HepG2 (cell line): ENCODE results near the gene NFILZ. TPM values are rescaled to one million over a fixed set of nuclear protein-coding genes. Genes with fewer than 3 reads are reported as not detected.

Source experiments
- ATAC-seq: fragments of 200-7000 bp; cut with Tn5 transposase; 3 replicates; pipeline ENCODE4 v1.9.1; 2020; ENCODE audit warnings: mild to moderate bottlenecking, moderate library complexity
- BruUV-seq: library from RNA; stranded (reverse); fragments of 400-500 nt; replicated peaks from 2 replicates; lab custom pipeline; 2021; lab: Mats Ljungman, UMichigan
- CTCF ChIA-PET: fragments of 300-600 bp; formaldehyde crosslinking; extraction: SDS; loops from one replicate; lab custom pipeline; 2021; ENCODE audit warnings: low total read pairs, inconsistent platforms, low intra/inter-chr PET ratio; lab: Yijun Ruan, JAX
- POLR2A ChIA-PET: fragments of 350-600 bp; sonication (Branson Sonifier 250); formaldehyde crosslinking; loops from one replicate; lab custom pipeline; 2020; ENCODE audit warnings: antibody characterized with exemption, inconsistent platforms; lab: Yijun Ruan, JAX
- DNase-seq: peaks from one replicate; pipeline ENCODE4 v3.0.0-alpha.2; 2015; ENCODE audit warnings: low spot score
- FAIRE-seq: peaks from 3 replicates; lab custom pipeline; 2011; peaks lifted over from hg19 to GRCh38; lab: Jason Lieb, UNC
- H2AFZ ChIP-seq: one replicate; pipeline ENCODE4 v1.6.1; 2011; ENCODE audit warnings: low read length, inconsistent platforms
- H3K27ac ChIP-seq: fragments of 300-600 bp; 3 replicates; pipeline ENCODE4 v1.8.0; 2011; ENCODE audit warnings: mixed run types, mild to moderate bottlenecking, mixed read lengths, low read length, inconsistent platforms; ENCODE audit not compliant: insufficient read depth; ENCODE audit errors: extremely low read length
- H3K27me3 ChIP-seq, 2 experiments: fragments of 200-600 bp in 1 of 2; 2 replicates in 1 of 2; 3 replicates in 1 of 2; pipeline versions ENCODE4 v1.6.0 to v1.8.0; 2011; ENCODE audit warnings: low read length in 2 of 2, mild to moderate bottlenecking in 2 of 2, moderate library complexity in 2 of 2, inconsistent platforms in 1 of 2; ENCODE audit not compliant: insufficient read depth in 2 of 2, control insufficient read depth in 1 of 2
- H3K36me3 ChIP-seq, 2 experiments: fragments of 200-600 bp in 1 of 2; replicated peaks in 1 of 2; 2 replicates in 1 of 2; 3 replicates in 1 of 2; pipeline versions ENCODE4 v1.5.1 to v1.8.0; 2011; ENCODE audit warnings: low read length in 2 of 2, inconsistent platforms in 1 of 2; ENCODE audit not compliant: insufficient read depth in 2 of 2, control insufficient read depth in 1 of 2
- H3K4me1 ChIP-seq: 2 replicates; pipeline ENCODE4 v1.5.1; 2012; ENCODE audit warnings: low read length, inconsistent platforms; ENCODE audit not compliant: insufficient read depth
- H3K4me2 ChIP-seq: 2 replicates; pipeline ENCODE4 v1.6.0; 2011; ENCODE audit warnings: low read depth, low read length, inconsistent platforms
- H3K4me3 ChIP-seq, 3 experiments: fragments of 200-600 bp in 1 of 3; sonication (generic), shearing (Covaris generic) in 1 of 3; replicated peaks in 1 of 3; 2 replicates each; pipeline ENCODE4 v1.5.1; 2011 to 2016; ENCODE audit warnings: low read length in 3 of 3, inconsistent platforms in 2 of 3, low read depth in 2 of 3, mild to moderate bottlenecking in 2 of 3, control low read depth in 1 of 3, mixed read lengths in 1 of 3; ENCODE audit not compliant: insufficient read depth in 1 of 3
- H3K79me2 ChIP-seq: one replicate; pipeline ENCODE4 v1.6.1; 2011; ENCODE audit warnings: low read length, inconsistent platforms; ENCODE audit not compliant: insufficient read depth
- H3K9ac ChIP-seq: 2 replicates; pipeline ENCODE4 v1.6.0; 2011; ENCODE audit warnings: mild to moderate bottlenecking, low read depth, low read length, inconsistent platforms; ENCODE audit not compliant: insufficient read depth
- H3K9me3 ChIP-seq: 2 replicates; pipeline ENCODE4 v1.5.1; 2012; ENCODE audit warnings: mild to moderate bottlenecking, low read length
- H4K20me1 ChIP-seq: 2 replicates; pipeline ENCODE4 v1.6.0; 2011; ENCODE audit warnings: inconsistent platforms, mild to moderate bottlenecking, low read length, moderate library complexity; ENCODE audit not compliant: insufficient read depth
- ELF3 ChIP-seq: IDR thresholded peaks from 2 replicates; pipeline ENCODE4 v1.6.1; 2016; ENCODE audit warnings: missing genetic modification reagents, missing compliant biosample characterization
- NONO ChIP-seq, 2 experiments: fragments of 450-650 bp in 1 of 2; sonication (generic) in 1 of 2; formaldehyde crosslinking in 1 of 2; IDR thresholded peaks in 1 of 2; conservative IDR thresholded peaks in 1 of 2; 2 replicates each; pipeline versions ENCODE4 v1.6.1 to v1.8.0; 2017 to 2022; ENCODE audit warnings: mild to moderate bottlenecking in 1 of 2, missing genetic modification reagents in 1 of 2, moderate library complexity in 1 of 2
- PRDM15 ChIP-seq: sonication (generic); formaldehyde crosslinking; IDR thresholded peaks from 2 replicates; pipeline ENCODE4 v1.4.0; 2020; ENCODE audit warnings: missing genetic modification reagents
- SMC3 ChIP-seq: IDR thresholded peaks from 2 replicates; pipeline ENCODE4 v1.6.1; 2011; ENCODE audit warnings: low read length, improper control_type of control experiment
- ZNF75D ChIP-seq: sonication (generic); formaldehyde crosslinking; IDR thresholded peaks from 2 replicates; pipeline ENCODE4 v1.8.1; 2023; ENCODE audit warnings: missing genetic modification reagents, mild to moderate bottlenecking, borderline replicate concordance
- WGBS: methylation state at CpG from one replicate; pipeline ENCODE4 v1.1.6; 2017; ENCODE audit warnings: low lambda C conversion rate; 5-methylcytosine and 5-hydroxymethylcytosine counted together
- in situ Hi-C: cut with HindIII; loops from 2 replicates; pipeline ENCODE4 v1.10.0; 2017; ENCODE audit warnings: low pct_unique_long_range_greater_than_20kb; ENCODE audit not compliant: extremely low pct_ligation_motif_present
- intact Hi-C: fragments of 100-400 bp; cut with micrococcal nuclease; formaldehyde crosslinking; loops from one replicate; pipeline ENCODE4 v1.10.0; 2022; ENCODE audit not compliant: unreplicated experiment
- polyA plus RNA-seq, 8 experiments: library from polyadenylated mRNA; depleted of rRNA in 3 of 8; stranded (reverse) in 7 of 8; unstranded in 1 of 8; fragments of >200 nt; fragmentation: Illumina TruSeq in 4 of 8; extraction: Trizol in 4 of 8; gene quantifications; 2 replicates each; pipeline versions ENCODE4 v1.2.1 to v1.2.3, GENCODE V29; 2011 to 2016; ENCODE audit warnings: low read depth in 4 of 8, missing spikeins in 1 of 8, mixed read lengths in 1 of 8; ENCODE audit not compliant: insufficient read depth in 1 of 8
- total RNA-seq, 5 experiments: library from RNA; depleted of rRNA; stranded (reverse); fragments of >200 nt; fragmentation: Illumina TruSeq; extraction: Trizol; gene quantifications; 2 replicates each; pipeline ENCODE4 v1.2.3, GENCODE V29; 2016; ENCODE audit warnings: low read depth in 1 of 5
- TF ChIP-seq, protein P1 (sequence below): sonication (generic); formaldehyde crosslinking; IDR thresholded peaks from 2 replicates; pipeline ENCODE4 v1.5.1; 2020; ENCODE audit warnings: mild to moderate bottlenecking, missing genetic modification reagents, moderate library complexity
- TF ChIP-seq, protein P2 (sequence below): sonication (generic); formaldehyde crosslinking; IDR thresholded peaks from 2 replicates; pipeline ENCODE4 v1.4.0; 2020; ENCODE audit warnings: missing genetic modification reagents

NFILZ gene
- total and polyA plus RNA-seq, 2 of the 13 experiments (the other 11 are each of a cell fraction or from before 2014, with no cell fraction given) = not detected

DNA sequence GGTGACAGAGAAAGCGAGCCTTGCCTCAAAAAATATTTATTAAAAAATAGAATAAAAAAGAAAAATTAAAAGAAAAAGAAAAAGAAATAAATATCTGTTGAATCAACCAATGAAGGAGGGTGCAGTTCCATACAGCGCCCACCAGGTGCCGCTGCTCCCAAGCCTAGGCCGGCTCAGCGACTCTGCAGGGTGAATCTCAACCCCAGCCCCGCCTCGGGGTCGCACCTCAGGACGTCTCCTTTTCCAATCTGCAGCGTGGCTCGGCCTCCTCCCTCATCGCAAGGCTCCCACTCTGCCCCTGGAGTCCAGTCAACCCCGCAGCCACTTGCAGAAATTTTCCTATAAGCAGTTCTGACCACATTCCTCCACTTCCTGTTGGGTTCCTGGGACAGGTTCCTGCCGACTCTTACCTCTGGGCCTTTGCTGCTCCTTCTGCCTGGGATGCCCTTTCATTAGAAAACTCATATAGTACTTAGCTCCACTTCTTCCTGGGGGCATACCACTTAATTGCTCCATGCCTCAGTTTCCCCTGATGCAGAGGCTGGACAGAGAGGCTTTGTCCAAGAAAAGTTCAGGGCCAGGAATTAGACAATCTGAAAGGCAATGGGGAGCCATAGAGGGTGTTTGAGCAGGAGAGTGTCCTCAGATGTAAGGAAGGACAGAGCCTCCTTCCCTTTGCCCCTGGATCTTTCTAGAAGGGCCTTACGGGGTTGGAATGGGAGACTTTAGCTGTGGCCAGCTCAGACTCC is 24.3 kb downstream of the NFILZ start (continued):
- TF ChIP-seq, protein P1, sequence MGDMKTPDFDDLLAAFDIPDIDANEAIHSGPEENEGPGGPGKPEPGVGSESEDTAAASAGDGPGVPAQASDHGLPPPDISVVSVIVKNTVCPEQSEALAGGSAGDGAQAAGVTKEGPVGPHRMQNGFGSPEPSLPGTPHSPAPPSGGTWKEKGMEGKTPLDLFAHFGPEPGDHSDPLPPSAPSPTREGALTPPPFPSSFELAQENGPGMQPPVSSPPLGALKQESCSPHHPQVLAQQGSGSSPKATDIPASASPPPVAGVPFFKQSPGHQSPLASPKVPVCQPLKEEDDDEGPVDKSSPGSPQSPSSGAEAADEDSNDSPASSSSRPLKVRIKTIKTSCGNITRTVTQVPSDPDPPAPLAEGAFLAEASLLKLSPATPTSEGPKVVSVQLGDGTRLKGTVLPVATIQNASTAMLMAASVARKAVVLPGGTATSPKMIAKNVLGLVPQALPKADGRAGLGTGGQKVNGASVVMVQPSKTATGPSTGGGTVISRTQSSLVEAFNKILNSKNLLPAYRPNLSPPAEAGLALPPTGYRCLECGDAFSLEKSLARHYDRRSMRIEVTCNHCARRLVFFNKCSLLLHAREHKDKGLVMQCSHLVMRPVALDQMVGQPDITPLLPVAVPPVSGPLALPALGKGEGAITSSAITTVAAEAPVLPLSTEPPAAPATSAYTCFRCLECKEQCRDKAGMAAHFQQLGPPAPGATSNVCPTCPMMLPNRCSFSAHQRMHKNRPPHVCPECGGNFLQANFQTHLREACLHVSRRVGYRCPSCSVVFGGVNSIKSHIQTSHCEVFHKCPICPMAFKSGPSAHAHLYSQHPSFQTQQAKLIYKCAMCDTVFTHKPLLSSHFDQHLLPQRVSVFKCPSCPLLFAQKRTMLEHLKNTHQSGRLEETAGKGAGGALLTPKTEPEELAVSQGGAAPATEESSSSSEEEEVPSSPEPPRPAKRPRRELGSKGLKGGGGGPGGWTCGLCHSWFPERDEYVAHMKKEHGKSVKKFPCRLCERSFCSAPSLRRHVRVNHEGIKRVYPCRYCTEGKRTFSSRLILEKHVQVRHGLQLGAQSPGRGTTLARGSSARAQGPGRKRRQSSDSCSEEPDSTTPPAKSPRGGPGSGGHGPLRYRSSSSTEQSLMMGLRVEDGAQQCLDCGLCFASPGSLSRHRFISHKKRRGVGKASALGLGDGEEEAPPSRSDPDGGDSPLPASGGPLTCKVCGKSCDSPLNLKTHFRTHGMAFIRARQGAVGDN (CRISPR knock-in tag) = 0 out of 2 replicates have a peak, but pooled peaks have one; percentile 22
- peak; percentile 19; the same call in 1 of the 2 replicates for TF ChIP-seq ELF3 (CRISPR knock-in tag)
- peak; percentile 57 for TF ChIP-seq SMC3

- ATAC-seq = peak; percentile 35
- BruUV-seq = no TSS peak
- no peaks in the 10 kb centered on the region for H3K9me3 ChIP-seq
- H3K4me1 ChIP-seq = 0 out of 2 replicates have a peak, but pooled peaks cover 5% of the 10 kb centered on the region
- no peak overlapping the region for H3K4me3 ChIP-seq
- CTCF ChIA-PET = interaction anchor here (1.3 to 1.9 kb wide), 2 partner anchors 39 to 424 kb away, joined by 10 to 26 read pairs; no protein-coding TSS in a partner anchor
- H4K20me1 ChIP-seq = no peaks in the 10 kb centered on the region
- in situ Hi-C loops = loop anchor here (5.0 to 25.0 kb wide), 2 partner anchors 37 to 432 kb away; partner anchors contain the start of gene OR1M1
- no peak for DNase-seq
- H3K4me2 ChIP-seq = no peak overlapping the region
- intact Hi-C loops = no loop called here
- 100% methylated on average over 1 of the region's 12 CpGs for WGBS
- H3K79me2 ChIP-seq = no peaks in the 10 kb centered on the region
- H2AFZ ChIP-seq = no peak overlapping the region
- peaks cover 0 to 40% of the 10 kb centered on the region in 2 experiments; a peak in 3 of 5 replicates for H3K27me3 ChIP-seq
- H3K27ac ChIP-seq = no peak overlapping the region
- no peaks in the 10 kb centered on the region for H3K36me3 ChIP-seq
- no peak overlapping the region for H3K9ac ChIP-seq
- no peak for FAIRE-seq
- POLR2A ChIA-PET = no interaction called here
- TF ChIP-seq, protein P2, sequence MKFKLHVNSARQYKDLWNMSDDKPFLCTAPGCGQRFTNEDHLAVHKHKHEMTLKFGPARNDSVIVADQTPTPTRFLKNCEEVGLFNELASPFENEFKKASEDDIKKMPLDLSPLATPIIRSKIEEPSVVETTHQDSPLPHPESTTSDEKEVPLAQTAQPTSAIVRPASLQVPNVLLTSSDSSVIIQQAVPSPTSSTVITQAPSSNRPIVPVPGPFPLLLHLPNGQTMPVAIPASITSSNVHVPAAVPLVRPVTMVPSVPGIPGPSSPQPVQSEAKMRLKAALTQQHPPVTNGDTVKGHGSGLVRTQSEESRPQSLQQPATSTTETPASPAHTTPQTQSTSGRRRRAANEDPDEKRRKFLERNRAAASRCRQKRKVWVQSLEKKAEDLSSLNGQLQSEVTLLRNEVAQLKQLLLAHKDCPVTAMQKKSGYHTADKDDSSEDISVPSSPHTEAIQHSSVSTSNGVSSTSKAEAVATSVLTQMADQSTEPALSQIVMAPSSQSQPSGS = no peak
- TF ChIP-seq ZNF75D (CRISPR knock-in tag) = no peak
- no peak for TF ChIP-seq NONO (IDR thresholded peaks at IDR 0.05)
- TF ChIP-seq NONO (CRISPR knock-in tag; conservative IDR thresholded peaks at IDR 0.05) = no peak
- TF ChIP-seq PRDM15 (CRISPR knock-in tag) = no peak
Observed at GRCh38 chr19:8655340-8655709, 24.9 kb downstream of the NFILZ start.
